Measurements from ENCODE around the gene TEX29.

TEX29 gene

GRCh38 chr13:111319998-111320911 lies at the start of gene TEX29:
Gene TEX29, plus strand, starts transcription at chr13:111320642. Its CDS starts 249 bp downstream, at chr13:111320891.
- Mint-ChIP-seq H3K4me3 (no peak within 1 kb of the TSS), H3K9me3 (no peaks in the 10 kb centered on the region), H3K36me3 (no peaks in the 10 kb centered on the region), H3K4me1 (peaks cover 7% of the 10 kb centered on the region), H3K27ac (no peak within 1 kb of the TSS), H3K27me3 (peaks cover 4% of the 10 kb centered on the region)
- CTCF ChIA-PET: interaction anchor here (1.0 kb wide), 1 partner anchor 253 kb away, joined by 3 read pairs; no protein-coding TSS in a partner anchor
- no peak for DNase-seq

GRCh38 chr13:111270765-111271698 lies 49.4 kb upstream of the TEX29 start:
- CTCF ChIA-PET: no interaction called here
- H3K9me3 Mint-ChIP-seq: no peaks in the 10 kb centered on the region
- H3K36me3 Mint-ChIP-seq: peaks cover 41% of the 10 kb centered on the region
- no peak for DNase-seq
- H3K27ac Mint-ChIP-seq: peak overlapping the region; percentile 35
- no peak overlapping the region for H3K4me3 Mint-ChIP-seq
- no peaks in the 10 kb centered on the region for H3K27me3 Mint-ChIP-seq
- peaks cover 12% of the 10 kb centered on the region for H3K4me1 Mint-ChIP-seq

GRCh38 chr13:111272117-111272516 lies 48.3 kb upstream of the TEX29 start:
- Mint-ChIP-seq H3K4me1 (peaks cover 12% of the 10 kb centered on the region), H3K27ac (no peak overlapping the region), H3K9me3 (no peaks in the 10 kb centered on the region), H3K36me3 (peaks cover 45% of the 10 kb centered on the region), H3K27me3 (no peaks in the 10 kb centered on the region), H3K4me3 (no peak overlapping the region)
- DNase-seq: no peak
- CTCF ChIA-PET: no interaction called here

DNA sequence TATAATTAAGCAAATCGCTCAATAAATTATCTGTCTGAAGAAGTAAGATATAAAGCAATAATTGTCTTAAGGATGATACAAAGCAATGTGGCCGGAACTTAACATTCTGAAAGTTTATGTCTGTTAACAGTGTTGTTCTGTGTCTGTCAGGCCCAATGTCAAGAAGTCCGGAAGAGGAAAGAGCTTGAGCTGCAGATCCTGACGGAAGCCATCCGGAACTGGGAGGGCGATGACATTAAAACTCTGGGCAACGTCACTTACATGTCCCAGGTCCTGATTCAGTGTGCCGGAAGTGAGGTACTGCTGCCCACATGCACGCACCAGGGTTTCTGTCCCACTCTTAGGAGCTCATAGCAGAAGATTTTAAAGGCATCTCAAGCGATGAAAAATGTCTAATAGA lies 45.1 kb upstream of the TEX29 start:
- CTCF ChIA-PET: interaction anchor here (1.3 kb wide), 1 partner anchor 207 kb away, joined by 4 read pairs; no protein-coding TSS in a partner anchor
- peaks cover 47% of the 10 kb centered on the region for H3K36me3 Mint-ChIP-seq
- H3K9me3 Mint-ChIP-seq: no peaks in the 10 kb centered on the region

GRCh38 chr13:111275995-111276618 lies 44.3 kb upstream of the TEX29 start:
- CTCF ChIA-PET: no interaction called here
- Mint-ChIP-seq H3K4me3 (no peak overlapping the region), H3K36me3 (peaks cover 50% of the 10 kb centered on the region), H3K4me1 (no peaks in the 10 kb centered on the region), H3K27ac (no peak overlapping the region), H3K9me3 (no peaks in the 10 kb centered on the region), H3K27me3 (no peaks in the 10 kb centered on the region)
- no peak for DNase-seq

More for the DNA sequence above, 45.1 kb upstream of the TEX29 start:
- Mint-ChIP-seq H3K27me3 (no peaks in the 10 kb centered on the region), H3K4me1 (peaks cover 1% of the 10 kb centered on the region), H3K27ac (no peak overlapping the region), H3K4me3 (no peak overlapping the region)
- DNase-seq: no peak

- CTCF ChIA-PET: no interaction called here
- no peak overlapping the region for H3K4me3 Mint-ChIP-seq
- H3K4me1 Mint-ChIP-seq: no peaks in the 10 kb centered on the region
- DNase-seq: no peak
- peaks cover 60% of the 10 kb centered on the region for H3K36me3 Mint-ChIP-seq
- H3K27me3 Mint-ChIP-seq: no peaks in the 10 kb centered on the region
- H3K27ac Mint-ChIP-seq: no peak overlapping the region
- H3K9me3 Mint-ChIP-seq: no peaks in the 10 kb centered on the region
These were observed 42.2 kb upstream of the TEX29 start for GRCh38 chr13:111278258-111278657.

- CTCF ChIA-PET: no interaction called here
- Mint-ChIP-seq H3K27me3 (no peaks in the 10 kb centered on the region), H3K27ac (no peak overlapping the region), H3K4me1 (no peaks in the 10 kb centered on the region), H3K9me3 (no peaks in the 10 kb centered on the region), H3K4me3 (no peak overlapping the region), H3K36me3 (peaks cover 67% of the 10 kb centered on the region)
- no peak for DNase-seq
These were observed 41.4 kb upstream of the TEX29 start for GRCh38 chr13:111278743-111279652.

GRCh38 chr13:111280226-111280625 lies 40.2 kb upstream of the TEX29 start:
- Mint-ChIP-seq H3K4me1 (no peaks in the 10 kb centered on the region), H3K9me3 (no peaks in the 10 kb centered on the region), H3K4me3 (no peak overlapping the region), H3K36me3 (peaks cover 66% of the 10 kb centered on the region), H3K27me3 (no peaks in the 10 kb centered on the region), H3K27ac (no peak overlapping the region)
- DNase-seq: no peak
- CTCF ChIA-PET: no interaction called here

DNA sequence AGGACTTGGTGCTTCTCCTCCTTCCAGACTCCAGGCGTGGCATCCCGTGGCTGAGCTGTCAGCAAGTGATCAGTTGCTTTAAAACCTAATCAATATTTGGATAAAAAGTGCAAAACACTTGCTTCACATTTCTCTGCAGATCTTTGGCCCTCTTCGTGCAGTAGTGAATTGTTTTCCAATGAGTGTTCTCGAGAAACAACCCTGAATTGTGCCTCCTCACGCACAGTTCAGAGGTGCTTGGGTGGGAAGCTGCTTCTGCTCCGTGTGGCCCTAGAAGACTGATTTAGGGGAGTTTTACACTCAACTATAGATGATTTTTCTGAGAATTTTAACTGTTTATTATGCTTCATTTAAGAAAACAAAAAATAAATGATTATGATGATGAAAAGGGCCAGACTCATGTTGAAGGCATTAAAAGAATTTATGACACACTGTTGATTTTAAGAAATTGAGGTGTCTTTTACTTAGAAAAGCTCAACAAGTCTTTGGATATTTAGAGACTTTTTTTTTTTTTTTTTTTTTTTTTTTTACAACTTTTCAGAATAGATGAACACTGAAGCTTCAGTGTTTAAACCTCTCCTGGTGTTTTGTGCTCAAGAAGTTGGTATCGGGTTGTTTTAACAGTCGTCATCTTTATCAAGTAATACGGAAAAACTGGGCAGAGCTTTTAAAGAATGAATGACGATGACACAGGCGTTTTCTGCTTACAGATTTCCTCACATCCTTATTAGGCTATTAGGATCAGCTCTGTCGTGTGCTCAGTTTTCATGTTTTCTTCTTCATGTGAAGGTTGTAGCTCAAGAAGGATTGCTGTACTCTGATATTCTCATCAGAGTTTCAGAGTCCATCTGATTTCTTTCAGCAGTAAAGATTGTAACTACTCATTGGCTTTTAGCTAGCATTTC lies 39.5 kb upstream of the TEX29 start:
- peaks cover 63% of the 10 kb centered on the region for H3K36me3 Mint-ChIP-seq
- DNase-seq: no peak
- no peak overlapping the region for H3K27ac Mint-ChIP-seq
- H3K4me3 Mint-ChIP-seq: no peak overlapping the region
- H3K4me1 Mint-ChIP-seq: no peaks in the 10 kb centered on the region
- no peaks in the 10 kb centered on the region for H3K9me3 Mint-ChIP-seq
- H3K27me3 Mint-ChIP-seq: no peaks in the 10 kb centered on the region
- CTCF ChIA-PET: interaction anchor here (0.5 kb wide), 1 partner anchor 878 kb away, joined by 4 read pairs; no protein-coding TSS in a partner anchor

DNA sequence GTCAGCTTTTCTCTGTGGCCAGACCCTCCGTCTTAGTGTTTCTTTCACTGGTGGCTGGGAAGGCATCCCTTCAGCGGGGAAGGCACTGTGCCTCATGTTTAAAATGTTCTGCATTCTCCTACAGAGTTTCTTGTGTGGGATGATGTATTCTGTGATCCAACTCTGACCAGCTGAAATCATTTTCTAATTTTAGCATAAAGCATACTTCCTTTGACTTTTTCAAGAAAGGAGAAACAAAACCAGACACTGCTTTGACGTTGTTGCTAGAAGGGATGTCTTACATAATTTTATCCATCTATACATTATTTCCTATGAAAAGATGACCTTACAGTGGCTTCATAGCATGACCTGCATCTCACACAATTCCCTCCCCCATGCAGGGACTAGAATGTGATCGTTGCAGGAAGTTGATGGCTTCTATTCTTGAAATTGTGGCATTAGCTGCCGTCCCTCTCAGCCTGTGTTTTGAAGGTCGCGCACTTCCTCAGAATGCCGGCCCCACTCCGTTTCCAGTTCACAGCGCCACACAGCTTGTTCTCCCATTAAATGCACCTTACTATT lies 38.6 kb upstream of the TEX29 start:
- CTCF ChIA-PET: no interaction called here
- H3K4me1 Mint-ChIP-seq: no peaks in the 10 kb centered on the region
- H3K27me3 Mint-ChIP-seq: no peaks in the 10 kb centered on the region
- H3K27ac Mint-ChIP-seq: no peak overlapping the region
- no peak for DNase-seq
- peaks cover 62% of the 10 kb centered on the region for H3K36me3 Mint-ChIP-seq
- no peak overlapping the region for H3K4me3 Mint-ChIP-seq
- H3K9me3 Mint-ChIP-seq: no peaks in the 10 kb centered on the region

DNA sequence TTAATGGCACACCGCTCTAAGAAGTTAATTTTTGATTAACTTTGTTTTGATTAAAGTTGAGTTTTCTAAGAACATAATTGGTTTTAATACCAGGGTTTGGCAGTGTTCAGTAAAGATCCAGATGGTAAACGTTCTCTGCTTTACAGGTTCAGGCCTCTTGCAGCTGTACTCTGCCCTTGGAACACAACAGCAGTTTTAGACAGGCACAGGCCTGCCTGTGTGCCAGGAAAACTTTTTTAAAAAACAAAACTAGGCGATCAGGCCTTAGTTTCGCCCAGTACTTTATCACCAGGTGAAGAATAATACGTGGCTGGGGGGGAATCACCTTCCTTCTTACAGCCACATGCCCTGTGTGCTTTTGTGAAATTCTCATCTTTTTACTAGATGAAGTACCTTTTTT lies 38.0 kb upstream of the TEX29 start:
- Mint-ChIP-seq H3K27ac (no peak overlapping the region), H3K27me3 (no peaks in the 10 kb centered on the region), H3K4me3 (no peak overlapping the region), H3K36me3 (peaks cover 62% of the 10 kb centered on the region), H3K9me3 (no peaks in the 10 kb centered on the region), H3K4me1 (no peaks in the 10 kb centered on the region)
- CTCF ChIA-PET: no interaction called here
- DNase-seq: no peak

GRCh38 chr13:111282997-111283396 lies 37.4 kb upstream of the TEX29 start:
- no peak overlapping the region for H3K4me3 Mint-ChIP-seq
- no peaks in the 10 kb centered on the region for H3K4me1 Mint-ChIP-seq
- H3K36me3 Mint-ChIP-seq: peaks cover 60% of the 10 kb centered on the region
- CTCF ChIA-PET: no interaction called here
- H3K9me3 Mint-ChIP-seq: no peaks in the 10 kb centered on the region
- no peak overlapping the region for H3K27ac Mint-ChIP-seq
- DNase-seq: no peak
- no peaks in the 10 kb centered on the region for H3K27me3 Mint-ChIP-seq
